DMS153 treated with DMSO at 0.1 percent for 48 hours (cell line): ENCODE results near the gene SCUBE2.
"Not testable (repeated sequence)": the region's sequence is repeated elsewhere in the genome, so short reads cannot be mapped to it uniquely, and the experiment has no call there.

ENCODE experiments used
- DNase-seq: peaks from one replicate; lab custom pipeline; 2025; ENCODE audit not compliant: unreplicated experiment; lab: John Stamatoyannopoulos, UW

SCUBE2 gene

GRCh38 chr11:9109858-9110731 lies 18.7 kb upstream of the SCUBE2 start:
- no peak for DNase-seq

GRCh38 chr11:9104580-9104979 lies 13.2 kb upstream of the SCUBE2 start:
- DNase-seq: no peak

- no peak for DNase-seq
These were observed 12.3 kb upstream of the SCUBE2 start for GRCh38 chr11:9103542-9104276.

- no peak for DNase-seq
These were observed 8.2 kb upstream of the SCUBE2 start for GRCh38 chr11:9099617-9100016.

GRCh38 chr11:9098455-9098854 lies 7.1 kb upstream of the SCUBE2 start:
- DNase-seq: not testable (repeated sequence)

- DNase-seq: not testable (repeated sequence)
These were observed 6.0 kb upstream of the SCUBE2 start for GRCh38 chr11:9097186-9097943.

- no peak for DNase-seq
These were observed 5.0 kb upstream of the SCUBE2 start for GRCh38 chr11:9096427-9096826.

GRCh38 chr11:9095421-9095820 lies 4.0 kb upstream of the SCUBE2 start:
- DNase-seq: no peak

GRCh38 chr11:9094420-9094819 lies 3.0 kb upstream of the SCUBE2 start:
- DNase-seq: no peak

- peak; percentile 55 for DNase-seq
These were observed 1.7 kb upstream of the SCUBE2 start for GRCh38 chr11:9092853-9093778.

GRCh38 chr11:9092072-9092471 lies 673 bp upstream of the SCUBE2 start:
- DNase-seq: no peak

- no peak for DNase-seq
These were observed 833 bp downstream of the SCUBE2 start for GRCh38 chr11:9090488-9091043.

- DNase-seq: no peak
These were observed 1.8 kb downstream of the SCUBE2 start for GRCh38 chr11:9089636-9090035.

GRCh38 chr11:9089061-9089460 lies 2.3 kb downstream of the SCUBE2 start:
- no peak for DNase-seq

GRCh38 chr11:9082575-9082974 lies 8.8 kb downstream of the SCUBE2 start:
- DNase-seq: no peak

- no peak for DNase-seq
These were observed 10.2 kb downstream of the SCUBE2 start for GRCh38 chr11:9081153-9081552.

- DNase-seq: no peak
These were observed 13.0 kb downstream of the SCUBE2 start for GRCh38 chr11:9078113-9079086.

GRCh38 chr11:9077164-9077563 lies 14.2 kb downstream of the SCUBE2 start:
- DNase-seq: no peak

GRCh38 chr11:9076661-9077060 lies 14.7 kb downstream of the SCUBE2 start:
- no peak for DNase-seq
